HEK293T (cell line): ENCODE results near the gene ANKRD16.

ENCODE experiments used
- CTCF ChIA-PET: fragments of 350-600 bp; formaldehyde crosslinking; extraction: SDS; loops from one replicate; lab custom pipeline; 2021; ENCODE audit warnings: antibody characterized with exemption, inconsistent platforms; lab: Yijun Ruan, JAX
- POLR2A ChIA-PET: fragments of 350-600 bp; formaldehyde crosslinking; extraction: SDS; loops from one replicate; lab custom pipeline; 2020; ENCODE audit warnings: antibody characterized with exemption, inconsistent platforms; lab: Yijun Ruan, JAX
- DNase-seq: peaks from one replicate; pipeline ENCODE4 v3.0.0; 2012; ENCODE audit warnings: mixed read lengths; ENCODE audit errors: extremely low spot score
- ARNT ChIP-seq: fragments of 450-650 bp; IDR thresholded peaks from 2 replicates; pipeline ENCODE4 v1.6.1; 2017; ENCODE audit warnings: mild to moderate bottlenecking
- BHLHE40 ChIP-seq: fragments of 450-650 bp; IDR thresholded peaks from 2 replicates; pipeline ENCODE4 v1.6.1; 2016; ENCODE audit warnings: mild to moderate bottlenecking, moderate library complexity, borderline replicate concordance
- CTBP1 ChIP-seq: fragments of 450-650 bp; IDR thresholded peaks from 2 replicates; pipeline ENCODE4 v1.6.1; 2016; ENCODE audit warnings: borderline replicate concordance
- ELF4 ChIP-seq: fragments of 450-650 bp; IDR thresholded peaks from 2 replicates; pipeline ENCODE4 v1.6.1; 2017; ENCODE audit warnings: antibody characterized with exemption
- FOXA1 ChIP-seq: fragments of 450-650 bp; IDR thresholded peaks from 2 replicates; pipeline ENCODE4 v1.6.1; 2016; ENCODE audit warnings: mild to moderate bottlenecking
- FOXK2 ChIP-seq: fragments of 450-650 bp; IDR thresholded peaks from 2 replicates; pipeline ENCODE4 v1.6.1; 2016; ENCODE audit warnings: mild to moderate bottlenecking
- FOXM1 ChIP-seq: fragments of 450-650 bp; IDR thresholded peaks from 2 replicates; pipeline ENCODE4 v1.6.1; 2017; ENCODE audit warnings: mild to moderate bottlenecking, borderline replicate concordance
- HDGF ChIP-seq: fragments of 450-650 bp; IDR thresholded peaks from 2 replicates; pipeline ENCODE4 v1.6.1; 2017; ENCODE audit warnings: antibody characterized with exemption, borderline replicate concordance
- L3MBTL2 ChIP-seq: fragments of 450-650 bp; conservative IDR thresholded peaks from 2 replicates; pipeline ENCODE4 v1.6.1; 2016; ENCODE audit warnings: mild to moderate bottlenecking
- LEF1 ChIP-seq: fragments of 450-650 bp; IDR thresholded peaks from 2 replicates; pipeline ENCODE4 v1.6.1; 2017; ENCODE audit warnings: mild to moderate bottlenecking, borderline replicate concordance
- NFRKB ChIP-seq: fragments of 450-650 bp; IDR thresholded peaks from 2 replicates; pipeline ENCODE4 v1.6.1; 2016; ENCODE audit warnings: mild to moderate bottlenecking, moderate library complexity
- SP1 ChIP-seq: fragments of 450-650 bp; IDR thresholded peaks from 2 replicates; pipeline ENCODE4 v1.6.1; 2017
- SUZ12 ChIP-seq: fragments of 450-650 bp; IDR thresholded peaks from 2 replicates; pipeline ENCODE4 v1.6.1; 2016; ENCODE audit warnings: mild to moderate bottlenecking
- TARDBP ChIP-seq: fragments of 450-650 bp; IDR thresholded peaks from 2 replicates; pipeline ENCODE4 v1.6.1; 2016
- ZNF384 ChIP-seq: fragments of 450-650 bp; IDR thresholded peaks from 2 replicates; pipeline ENCODE4 v1.6.1; 2016
- TF ChIP-seq, protein P1 (sequence below): fragments of 450-650 bp; IDR thresholded peaks from 2 replicates; pipeline ENCODE4 v1.6.1; 2016

Gene ANKRD16

DNA sequence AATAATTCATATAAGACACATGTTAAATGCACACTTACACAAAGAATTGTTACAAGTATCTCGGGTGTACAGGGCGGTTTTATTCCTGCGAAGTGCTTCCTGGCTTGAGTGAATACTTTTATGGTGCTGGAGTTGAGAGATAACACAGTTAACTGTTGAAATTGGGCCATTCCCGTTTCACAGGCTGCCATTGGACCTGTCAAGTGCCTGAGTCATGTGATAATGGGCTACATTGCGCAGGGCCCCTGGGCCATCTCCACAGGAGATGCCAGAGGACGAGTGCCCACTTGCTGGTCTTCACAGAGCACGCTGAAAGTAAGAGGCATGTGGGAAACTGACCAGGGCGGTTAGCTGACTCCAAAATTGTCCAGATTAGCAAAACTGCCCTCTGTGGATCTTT lies 5.2 kb upstream of the ANKRD16 start:
- TF ChIP-seq TARDBP (no peak), ARNT (no peak), CTBP1 (no peak), SP1 (no peak), HDGF (no peak), ELF4 (no peak), NFRKB (no peak), L3MBTL2 (no peak), LEF1 (no peak), ZNF384 (no peak), SUZ12 (no peak)
- TF ChIP-seq, protein P1, sequence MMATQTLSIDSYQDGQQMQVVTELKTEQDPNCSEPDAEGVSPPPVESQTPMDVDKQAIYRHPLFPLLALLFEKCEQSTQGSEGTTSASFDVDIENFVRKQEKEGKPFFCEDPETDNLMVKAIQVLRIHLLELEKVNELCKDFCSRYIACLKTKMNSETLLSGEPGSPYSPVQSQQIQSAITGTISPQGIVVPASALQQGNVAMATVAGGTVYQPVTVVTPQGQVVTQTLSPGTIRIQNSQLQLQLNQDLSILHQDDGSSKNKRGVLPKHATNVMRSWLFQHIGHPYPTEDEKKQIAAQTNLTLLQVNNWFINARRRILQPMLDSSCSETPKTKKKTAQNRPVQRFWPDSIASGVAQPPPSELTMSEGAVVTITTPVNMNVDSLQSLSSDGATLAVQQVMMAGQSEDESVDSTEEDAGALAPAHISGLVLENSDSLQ, result no peak
- ChIA-PET CTCF (interaction anchor here (0.7 kb wide), 1 partner anchor 35 kb away, joined by 3 read pairs; no protein-coding TSS in a partner anchor), POLR2A (no interaction called here)
- DNase-seq, result no peak

DNA sequence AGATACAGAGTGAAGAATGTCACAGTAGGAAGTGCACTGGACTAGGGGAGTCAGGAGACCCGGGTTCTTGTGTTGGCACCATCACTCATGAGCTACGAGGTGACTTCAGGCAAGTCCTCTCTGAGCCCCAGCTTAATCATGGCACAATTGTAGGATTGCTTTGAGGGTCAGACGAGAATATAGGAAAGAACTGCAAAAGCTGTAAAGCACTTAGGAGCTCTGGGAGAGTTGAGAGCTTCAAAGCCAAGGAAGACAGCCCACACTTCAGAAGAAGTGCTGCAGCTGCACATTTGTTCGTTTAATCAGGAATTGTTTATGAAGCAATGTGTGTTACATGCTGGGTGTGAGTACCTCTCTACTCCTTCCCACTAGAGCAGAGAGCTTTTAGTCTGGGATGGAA lies 4.7 kb upstream of the ANKRD16 start:
- POLR2A ChIA-PET, result interaction anchor here (0.8 kb wide), 1 partner anchor 20 kb away, joined by 4 read pairs; no protein-coding TSS in a partner anchor

DNA sequence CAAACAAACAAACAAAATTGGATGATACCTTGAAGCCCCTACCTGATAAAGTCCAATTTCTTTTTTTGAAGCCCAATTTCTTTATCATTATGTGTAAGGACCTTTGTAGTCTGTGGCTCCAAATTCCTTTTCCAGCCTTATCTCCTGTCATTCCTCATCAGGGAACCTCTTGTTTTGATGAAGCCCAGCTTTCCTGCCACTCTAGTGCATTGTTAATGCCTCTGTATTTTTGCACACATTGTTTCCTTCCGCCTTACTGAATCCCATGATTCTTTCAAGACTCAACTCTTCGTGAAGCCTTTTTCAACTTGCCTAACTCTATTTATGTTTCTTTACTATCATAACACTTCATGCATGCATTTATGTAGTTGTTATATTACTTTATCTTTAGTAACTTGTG lies 3.6 kb upstream of the ANKRD16 start:
- no peak for DNase-seq
- POLR2A ChIA-PET, result no interaction called here
- TF ChIP-seq FOXM1, result no peak
- no peak for TF ChIP-seq ELF4
- TF ChIP-seq, protein P1, result no peak
- no peak for TF ChIP-seq CTBP1
- TF ChIP-seq FOXA1, result no peak
- no peak for TF ChIP-seq TARDBP
- TF ChIP-seq BHLHE40, result no peak
- no peak for TF ChIP-seq SUZ12
- CTCF ChIA-PET, result no interaction called here

More for the DNA sequence above, 4.7 kb upstream of the ANKRD16 start:
- TF ChIP-seq SUZ12, result no peak
- no peak for TF ChIP-seq L3MBTL2
- TF ChIP-seq SP1, result no peak
- no peak for TF ChIP-seq FOXM1
- TF ChIP-seq BHLHE40, result no peak
- no peak for DNase-seq
- CTCF ChIA-PET, result interaction anchor here (0.7 to 0.8 kb wide), 2 partner anchors 34 to 175 kb away, joined by 3 to 5 read pairs; no protein-coding TSS in a partner anchor

DNA sequence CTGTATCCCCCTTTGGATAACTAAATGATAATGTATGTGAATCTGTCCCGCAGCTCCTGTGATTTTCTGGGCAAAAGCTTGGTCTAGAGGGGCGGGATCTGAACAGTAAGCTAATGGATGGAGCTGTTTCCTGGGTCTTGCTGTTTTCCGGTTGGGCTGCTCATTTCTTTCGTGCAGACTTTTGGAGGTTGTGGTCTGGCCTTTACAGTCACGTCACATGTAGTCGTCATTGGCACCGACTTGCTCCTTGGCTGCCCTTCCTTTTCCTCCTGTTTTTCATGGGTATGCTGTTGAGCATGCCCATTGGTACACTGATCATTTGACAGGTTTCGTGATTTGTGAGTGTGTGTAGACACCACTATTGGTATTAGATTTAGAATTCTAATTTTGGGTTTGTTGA lies 2.3 kb upstream of the ANKRD16 start:
- no peak for DNase-seq
- TF ChIP-seq FOXK2, result no peak
- no peak for TF ChIP-seq TARDBP
- TF ChIP-seq NFRKB, result no peak
- TF ChIP-seq, protein P1, result no peak
- no peak for TF ChIP-seq LEF1
- TF ChIP-seq SP1, result no peak
- TF ChIP-seq SUZ12, result no peak
- no peak for TF ChIP-seq HDGF
- no peak for TF ChIP-seq FOXA1
- TF ChIP-seq FOXM1, result no peak
- no peak for TF ChIP-seq ZNF384
- no peak for TF ChIP-seq BHLHE40
- no peak for TF ChIP-seq ELF4
- ChIA-PET CTCF (no interaction called here), POLR2A (no interaction called here)

DNA sequence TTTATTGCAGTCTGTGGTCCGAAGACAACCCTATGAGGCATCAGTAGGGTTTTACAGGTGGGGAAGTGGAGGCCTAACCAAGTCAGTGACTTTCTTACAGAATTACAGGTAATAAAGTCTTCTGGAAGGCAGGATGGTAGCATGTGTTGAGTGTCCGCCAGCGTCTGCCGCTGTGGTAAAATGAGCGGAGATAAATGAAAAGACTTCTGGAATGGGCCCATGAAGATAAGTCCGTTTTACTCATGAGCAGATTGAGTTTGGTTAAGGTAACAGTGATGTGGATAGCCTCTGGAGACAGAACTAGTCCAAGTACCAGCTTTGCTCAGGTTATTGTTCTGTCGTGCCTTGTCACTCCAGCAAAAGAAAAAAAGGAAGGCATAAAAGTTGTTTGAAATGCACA lies 1.3 kb upstream of the ANKRD16 start:
- CTCF ChIA-PET, result no interaction called here
- DNase-seq, result no peak

More for the DNA sequence above, 1.3 kb upstream of the ANKRD16 start:
- TF ChIP-seq FOXA1, result no peak
- TF ChIP-seq, protein P1, result no peak
- TF ChIP-seq ZNF384, result no peak
- no peak for TF ChIP-seq FOXK2
- TF ChIP-seq FOXM1, result no peak
- no peak for TF ChIP-seq L3MBTL2
- TF ChIP-seq BHLHE40, result no peak
- TF ChIP-seq HDGF, result no peak
- no peak for TF ChIP-seq CTBP1
- POLR2A ChIA-PET, result interaction anchor here (1.1 to 1.8 kb wide), 4 partner anchors 8 to 86 kb away, joined by 3 to 19 read pairs (median 9); partner anchors contain the start of genes GDI2 and IL15RA
